PC-3 (cell line): ENCODE measurements around the gene C6orf163. TPM values are rescaled to one million over a fixed set of nuclear protein-coding genes. Genes with fewer than 3 reads are reported as not detected.

Source experiments
- ATAC-seq: fragments of 200-7000 bp; cut with Tn5 transposase; 2 replicates; pipeline ENCODE4 v1.9.1; 2020; ENCODE audit warnings: mild to moderate bottlenecking, moderate library complexity
- BruUV-seq: library from RNA; stranded (reverse); fragments of 400-500 nt; replicated peaks from 2 replicates; lab custom pipeline; 2021; lab: Mats Ljungman, UMichigan
- CTCF ChIA-PET: fragments of 300-600 bp; sonication (Branson Sonifier 250); formaldehyde crosslinking; loops from one replicate; lab custom pipeline; 2022; ENCODE audit warnings: antibody characterized with exemption; lab: Charles Lee
- POLR2A ChIA-PET: fragments of 300-600 bp; sonication (Branson Sonifier 250); formaldehyde crosslinking; loops from one replicate; lab custom pipeline; 2022; ENCODE audit warnings: antibody characterized with exemption; ENCODE audit not compliant: unreplicated experiment; lab: Charles Lee
- DNase-seq: peaks from one replicate; pipeline ENCODE4 v3.0.0-alpha.2; 2015
- H2AFZ ChIP-seq: fragments of 300-600 bp; sonication (generic); 2 replicates; pipeline ENCODE4 v1.6.0; 2016; ENCODE audit warnings: antibody characterized with exemption, low read length
- H3F3A ChIP-seq: fragments of 300-600 bp; sonication (generic); one replicate; pipeline ENCODE4 v1.6.0; 2017; ENCODE audit warnings: antibody characterized with exemption, low read length, control low read depth, mild to moderate bottlenecking; ENCODE audit not compliant: unreplicated experiment
- H3K27ac ChIP-seq: fragments of 300-600 bp; sonication (generic); 2 replicates; pipeline ENCODE4 v1.5.1; 2016; ENCODE audit warnings: mild to moderate bottlenecking, low read length
- H3K27me3 ChIP-seq: fragments of 300-600 bp; sonication (generic); 2 replicates; pipeline ENCODE4 v1.6.1; 2016; ENCODE audit warnings: low read length, mixed read lengths
- H3K36me3 ChIP-seq: fragments of 300-600 bp; sonication (generic); 2 replicates; pipeline ENCODE4 v1.6.1; 2016; ENCODE audit warnings: low read depth, mixed run types, low read length, mixed read lengths
- H3K4me1 ChIP-seq: fragments of 300-600 bp; sonication (generic); 2 replicates; pipeline ENCODE4 v1.5.1; 2016; ENCODE audit warnings: low read length; ENCODE audit not compliant: insufficient read depth
- H3K4me2 ChIP-seq: fragments of 300-600 bp; sonication (generic); 2 replicates; pipeline ENCODE4 v1.6.0; 2016; ENCODE audit warnings: low read length
- H3K4me3 ChIP-seq: fragments of 300-600 bp; sonication (generic); 2 replicates; pipeline ENCODE4 v1.5.1; 2016; ENCODE audit warnings: mild to moderate bottlenecking, low read length, mixed read lengths
- H3K79me2 ChIP-seq: fragments of 300-600 bp; sonication (generic); 2 replicates; pipeline ENCODE4 v1.6.1; 2017; ENCODE audit warnings: low read length, mixed read lengths
- H3K9ac ChIP-seq: fragments of 300-600 bp; sonication (generic); 2 replicates; pipeline ENCODE4 v1.6.0; 2016; ENCODE audit warnings: mild to moderate bottlenecking, low read length
- H3K9me2 ChIP-seq: fragments of 300-600 bp; sonication (generic); replicated peaks from 2 replicates; pipeline ENCODE4 v1.6.1; 2016; ENCODE audit warnings: mixed run types, low read length, mixed read lengths
- H3K9me3 ChIP-seq: fragments of 300-600 bp; sonication (generic); 2 replicates; pipeline ENCODE4 v1.6.1; 2016; ENCODE audit warnings: low read length, mixed read lengths
- H4K20me1 ChIP-seq: fragments of 300-600 bp; sonication (generic); 2 replicates; pipeline ENCODE4 v1.6.1; 2016; ENCODE audit warnings: low read length, mixed read lengths
- CTCF ChIP-seq: fragments of 300-600 bp; sonication (generic); conservative IDR thresholded peaks from 2 replicates; pipeline ENCODE4 v1.5.1; 2017; ENCODE audit warnings: antibody characterized with exemption, low read depth, mild to moderate bottlenecking, low read length
- EZH2 ChIP-seq: fragments of 300-600 bp; sonication (generic); IDR thresholded peaks from one replicate; pipeline ENCODE4 v1.6.1; 2017; ENCODE audit warnings: antibody characterized with exemption, mild to moderate bottlenecking, low read length; ENCODE audit not compliant: unreplicated experiment
- EZH2phosphoT487 ChIP-seq: fragments of 300-600 bp; sonication (generic); IDR thresholded peaks from 2 replicates; pipeline ENCODE4 v1.6.1; 2018; ENCODE audit warnings: mild to moderate bottlenecking, antibody characterized with exemption, low read length, borderline replicate concordance
- intact Hi-C: fragments of 100-400 bp; cut with micrococcal nuclease; formaldehyde crosslinking; loops from 2 replicates; pipeline ENCODE4 v1.9.0; 2023
- total RNA-seq: library from RNA; depleted of rRNA; stranded (reverse); fragments of >200 nt; gene quantifications from 2 replicates; pipeline ENCODE4 v1.2.3, GENCODE V29; 2014

C6orf163 gene
- total RNA-seq, 1 experiment from 2014 or later = 0.62 TPM

DNA sequence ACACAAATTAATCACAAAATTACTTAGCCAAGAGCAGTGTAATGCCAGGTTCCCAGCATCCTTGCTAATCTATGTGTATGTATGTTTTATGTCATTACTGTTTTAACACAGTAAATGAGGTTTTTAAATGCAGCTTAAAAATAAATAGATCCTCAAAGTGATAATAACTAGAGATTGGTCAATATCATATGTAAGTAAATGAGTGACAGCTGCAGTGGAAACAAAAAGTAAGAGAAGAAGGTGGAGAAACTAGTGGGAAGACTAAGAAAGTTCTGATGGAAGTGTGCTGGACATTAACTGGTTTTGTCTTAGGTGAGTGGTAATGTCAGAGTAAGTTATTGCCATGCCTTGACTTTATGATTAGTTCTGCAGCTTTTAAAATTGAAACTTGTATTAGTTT lies 13.7 kb upstream of the C6orf163 start:
- H3K27ac ChIP-seq = no peak overlapping the region
- H3K27me3 ChIP-seq = no peaks in the 10 kb centered on the region
- no peaks in the 10 kb centered on the region for H4K20me1 ChIP-seq
- H3K9me3 ChIP-seq = no peaks in the 10 kb centered on the region
- BruUV-seq = no TSS peak
- H3K36me3 ChIP-seq = no peaks in the 10 kb centered on the region
- H3K4me3 ChIP-seq = no peak overlapping the region
- no peaks in the 10 kb centered on the region for H3K4me1 ChIP-seq
- TF ChIP-seq EZH2 = no peak
- H3K79me2 ChIP-seq = no peaks in the 10 kb centered on the region
- POLR2A ChIA-PET = no interaction called here
- no peak for DNase-seq
- H2AFZ ChIP-seq = no peak overlapping the region
- no peak overlapping the region for H3K9ac ChIP-seq
- CTCF ChIA-PET = no interaction called here
- no peaks in the 10 kb centered on the region for H3F3A ChIP-seq
- H3K9me2 ChIP-seq = no peaks in the 10 kb centered on the region
- no peak overlapping the region for H3K4me2 ChIP-seq
- intact Hi-C loops = no loop called here
- ATAC-seq = no peak

DNA sequence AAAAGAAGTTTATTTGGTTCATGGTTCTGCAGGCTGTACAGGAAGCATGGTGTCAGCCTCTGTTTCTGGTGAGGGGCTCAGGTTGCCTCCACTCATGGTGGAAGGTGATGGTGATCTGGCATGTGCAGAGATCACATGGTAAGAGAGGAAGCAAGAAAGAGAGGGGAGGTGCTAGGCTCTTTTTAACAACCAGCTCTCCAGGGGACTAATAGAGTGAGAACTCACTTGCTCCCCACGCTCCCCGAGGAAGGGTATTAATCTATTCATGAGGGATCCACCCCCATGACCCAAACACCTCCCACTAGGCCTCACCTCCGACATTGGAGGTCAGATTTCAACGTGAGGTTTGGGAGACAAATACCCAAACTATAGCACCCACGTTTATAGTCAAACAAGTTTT lies 11.6 kb upstream of the C6orf163 start:
- Histone ChIP-seq H3K27me3 (no peaks in the 10 kb centered on the region), H3K9ac (no peak overlapping the region), H3K9me3 (no peaks in the 10 kb centered on the region), H4K20me1 (no peaks in the 10 kb centered on the region), H3K9me2 (no peaks in the 10 kb centered on the region), H3K79me2 (no peaks in the 10 kb centered on the region), H3K27ac (no peak overlapping the region), H3K4me3 (no peak overlapping the region), H3F3A (no peaks in the 10 kb centered on the region), H3K4me2 (no peak overlapping the region), H3K36me3 (no peaks in the 10 kb centered on the region), H2AFZ (no peak overlapping the region), H3K4me1 (no peaks in the 10 kb centered on the region)
- intact Hi-C loops = no loop called here
- DNase-seq = no peak
- POLR2A ChIA-PET = no interaction called here
- TF ChIP-seq EZH2phosphoT487 = no peak
- TF ChIP-seq EZH2 = no peak
- TF ChIP-seq CTCF = no peak
- BruUV-seq = no TSS peak
- no peak for ATAC-seq
- CTCF ChIA-PET = no interaction called here

DNA sequence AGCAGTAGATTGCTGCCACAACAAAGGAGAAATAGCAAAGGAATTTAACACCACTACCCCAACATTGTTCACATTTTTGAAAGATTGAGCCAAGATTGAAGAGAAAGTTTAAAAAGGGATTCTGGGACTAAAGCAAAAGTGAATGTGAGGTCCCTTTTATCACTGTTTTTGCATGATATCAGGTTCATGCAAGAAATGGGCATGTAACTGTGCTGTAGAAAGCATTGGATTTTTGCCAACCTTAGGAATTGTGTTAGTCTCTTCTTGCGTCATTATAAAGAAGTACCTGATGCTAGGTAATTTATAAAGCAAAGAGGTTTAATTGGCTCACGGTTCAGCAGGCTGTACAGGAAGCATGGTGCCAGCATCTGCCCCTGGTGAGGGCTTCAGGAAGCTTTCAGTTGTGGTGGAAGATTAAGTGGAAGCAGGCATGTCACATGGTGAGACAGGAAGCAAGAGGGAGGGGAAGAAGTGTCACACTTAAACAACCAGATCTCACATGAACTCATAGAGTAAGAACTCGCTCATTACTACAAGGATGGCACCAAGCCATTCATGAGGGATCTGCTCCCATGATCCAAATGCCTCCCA lies 10.9 kb upstream of the C6orf163 start:
- Histone ChIP-seq H3K36me3 (no peaks in the 10 kb centered on the region), H4K20me1 (no peaks in the 10 kb centered on the region), H3K9me2 (no peaks in the 10 kb centered on the region), H3K9ac (no peak overlapping the region), H2AFZ (no peak overlapping the region), H3K4me1 (no peaks in the 10 kb centered on the region), H3K79me2 (no peaks in the 10 kb centered on the region), H3K27me3 (no peaks in the 10 kb centered on the region), H3K9me3 (no peaks in the 10 kb centered on the region), H3K27ac (no peak overlapping the region), H3K4me3 (no peak overlapping the region), H3F3A (no peaks in the 10 kb centered on the region), H3K4me2 (no peak overlapping the region)
- BruUV-seq = no TSS peak
- intact Hi-C loops = no loop called here
- no peak for TF ChIP-seq EZH2
- TF ChIP-seq EZH2phosphoT487 = no peak
- no peak for TF ChIP-seq CTCF
- no peak for ATAC-seq
- ChIA-PET POLR2A (no interaction called here), CTCF (no interaction called here)
- no peak for DNase-seq
